Endodermal cell (in vitro differentiated cells): Measurements from ENCODE around the gene EDEM3. TPM values are rescaled to one million over a fixed set of nuclear protein-coding genes. Genes with fewer than 3 reads are reported as not detected.
"Not testable (repeated sequence)": the region's sequence is repeated elsewhere in the genome, so short reads cannot be mapped to it uniquely, and the experiment has no call there.

ENCODE experiments used
- DNase-seq: peaks from one replicate; pipeline ENCODE4 v3.0.0-alpha.2; 2017
- H3K27ac ChIP-seq: 2 replicates; pipeline ENCODE4 v1.5.1; 2013; ENCODE audit warnings: mild to moderate bottlenecking, low read depth, low read length, moderate library complexity
- H3K27me3 ChIP-seq: 2 replicates; pipeline ENCODE4 v1.6.1; 2013; ENCODE audit warnings: mild to moderate bottlenecking, low read length, moderate library complexity; ENCODE audit not compliant: insufficient read depth, control insufficient read depth, poor library complexity, severe bottlenecking
- H3K36me3 ChIP-seq: 2 replicates; pipeline ENCODE4 v1.7.0; 2013; ENCODE audit warnings: mild to moderate bottlenecking, low read length, moderate library complexity; ENCODE audit not compliant: control insufficient read depth, insufficient read depth
- H3K4me1 ChIP-seq: one replicate; pipeline ENCODE4 v1.7.0; 2013; ENCODE audit warnings: low read length; ENCODE audit not compliant: control insufficient read depth, insufficient read depth
- H3K4me3 ChIP-seq: 2 replicates; pipeline ENCODE4 v1.5.1; 2013; ENCODE audit warnings: mild to moderate bottlenecking, low read length, moderate library complexity
- H3K9ac ChIP-seq: 2 replicates; pipeline ENCODE4 v1.6.1; 2013; ENCODE audit warnings: mild to moderate bottlenecking, low read length, moderate library complexity; ENCODE audit not compliant: poor library complexity, severe bottlenecking; ENCODE audit errors: extremely low read depth
- H3K9me3 ChIP-seq: 2 replicates; pipeline ENCODE4 v1.6.1; 2013; ENCODE audit warnings: mild to moderate bottlenecking, low read length, moderate library complexity; ENCODE audit not compliant: control insufficient read depth
- H3K27ac Mint-ChIP-seq: 2 replicates; pipeline ENCODE4 v1.8.0; 2020; ENCODE audit warnings: mixed read lengths
- H3K27me3 Mint-ChIP-seq: 2 replicates; pipeline ENCODE4 v1.8.0; 2021; ENCODE audit warnings: mild to moderate bottlenecking, mixed read lengths; ENCODE audit not compliant: insufficient read depth
- H3K36me3 Mint-ChIP-seq: 2 replicates; pipeline ENCODE4 v1.8.0; 2020; ENCODE audit warnings: low read depth, mixed read lengths
- H3K4me1 Mint-ChIP-seq: 2 replicates; pipeline ENCODE4 v1.8.0; 2020; ENCODE audit warnings: mixed read lengths
- H3K4me3 Mint-ChIP-seq: 2 replicates; pipeline ENCODE4 v1.8.0; 2020; ENCODE audit warnings: mild to moderate bottlenecking, moderate library complexity, mixed read lengths
- H3K9me3 Mint-ChIP-seq: 2 replicates; pipeline ENCODE4 v1.8.0; 2020; ENCODE audit warnings: mild to moderate bottlenecking, mixed read lengths
- WGBS, 2 experiments: methylation state at CpG; one replicate each; pipeline versions ENCODE4 v1.1.5 to v1.1.7; 2013; ENCODE audit warnings: missing lambda C conversion rate in 2 of 2, mixed read lengths in 1 of 2; ENCODE audit not compliant: insufficient coverage in 1 of 2, insufficient read length in 1 of 2; 5-methylcytosine and 5-hydroxymethylcytosine counted together
- total RNA-seq, 2 donors: library from RNA; stranded (reverse); fragmentation: NEBNext Ultra II Directional in 1 of 2; extraction: Animal tissue kit (Norgen Biotek cat#: 25700) in 1 of 2; gene quantifications; 2 replicates in 1 of 2; 3 replicates in 1 of 2; pipeline ENCODE4 v1.2.1, GENCODE V29; 2021
- TF ChIP-seq, protein P1 (sequence below): fragments of 200-600 bp; sonication (generic); conservative IDR thresholded peaks from 2 replicates; pipeline ENCODE4 v1.5.0; 2021; ENCODE audit warnings: antibody characterized with exemption, mild to moderate bottlenecking

EDEM3 gene
- total RNA-seq, 2 donors from 2014 or later: 17.0 to 22.0 TPM

DNA sequence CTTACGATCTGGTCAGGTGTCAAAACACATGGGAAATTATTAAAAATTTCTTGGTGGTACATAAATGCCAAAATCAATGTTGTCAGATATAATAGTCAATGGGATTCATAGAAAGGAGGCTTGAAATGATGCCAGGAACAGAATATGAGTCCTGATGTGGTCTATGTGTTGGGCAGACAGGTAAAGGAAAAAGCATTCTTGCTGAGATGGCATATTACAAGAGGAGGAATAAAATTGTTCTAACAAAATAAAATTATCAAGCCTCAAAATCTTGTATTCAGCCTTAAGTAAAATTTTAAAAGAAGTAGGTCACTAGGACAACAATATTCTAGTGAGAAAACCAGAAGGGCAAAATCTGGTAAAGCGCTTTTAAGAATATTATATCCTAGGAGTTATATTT is 30.9 kb upstream of the EDEM3 start:
- peaks cover 30% of the 10 kb centered on the region for H3K9me3 ChIP-seq
- no peak overlapping the region for H3K4me3 ChIP-seq
- H3K36me3 Mint-ChIP-seq: peaks cover 4% of the 10 kb centered on the region
- H3K27ac Mint-ChIP-seq: no peak overlapping the region
- no peaks in the 10 kb centered on the region for H3K4me1 ChIP-seq
- 95 to 100% methylated on average over 1 to 2 of the region's 2 CpGs for WGBS, 2 experiments
- peaks cover 7% of the 10 kb centered on the region for H3K27me3 Mint-ChIP-seq
- H3K27ac ChIP-seq: no peak overlapping the region
- no peak overlapping the region for H3K9ac ChIP-seq
- no peaks in the 10 kb centered on the region for H3K36me3 ChIP-seq
- TF ChIP-seq, protein P1, sequence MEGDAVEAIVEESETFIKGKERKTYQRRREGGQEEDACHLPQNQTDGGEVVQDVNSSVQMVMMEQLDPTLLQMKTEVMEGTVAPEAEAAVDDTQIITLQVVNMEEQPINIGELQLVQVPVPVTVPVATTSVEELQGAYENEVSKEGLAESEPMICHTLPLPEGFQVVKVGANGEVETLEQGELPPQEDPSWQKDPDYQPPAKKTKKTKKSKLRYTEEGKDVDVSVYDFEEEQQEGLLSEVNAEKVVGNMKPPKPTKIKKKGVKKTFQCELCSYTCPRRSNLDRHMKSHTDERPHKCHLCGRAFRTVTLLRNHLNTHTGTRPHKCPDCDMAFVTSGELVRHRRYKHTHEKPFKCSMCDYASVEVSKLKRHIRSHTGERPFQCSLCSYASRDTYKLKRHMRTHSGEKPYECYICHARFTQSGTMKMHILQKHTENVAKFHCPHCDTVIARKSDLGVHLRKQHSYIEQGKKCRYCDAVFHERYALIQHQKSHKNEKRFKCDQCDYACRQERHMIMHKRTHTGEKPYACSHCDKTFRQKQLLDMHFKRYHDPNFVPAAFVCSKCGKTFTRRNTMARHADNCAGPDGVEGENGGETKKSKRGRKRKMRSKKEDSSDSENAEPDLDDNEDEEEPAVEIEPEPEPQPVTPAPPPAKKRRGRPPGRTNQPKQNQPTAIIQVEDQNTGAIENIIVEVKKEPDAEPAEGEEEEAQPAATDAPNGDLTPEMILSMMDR: no peak
- H3K4me1 Mint-ChIP-seq: peaks cover 2% of the 10 kb centered on the region
- H3K27me3 ChIP-seq: peaks cover 9% of the 10 kb centered on the region
- peaks cover 37% of the 10 kb centered on the region for H3K9me3 Mint-ChIP-seq
- DNase-seq: no peak
- no peak overlapping the region for H3K4me3 Mint-ChIP-seq

- WGBS, 2 experiments: 95 to 100% methylated on average over 2 to 3 of the region's 3 CpGs
Observed at GRCh38 chr1:184783723-184784122, 29.1 kb upstream of the EDEM3 start.

GRCh38 chr1:184781941-184782340 is 27.3 kb upstream of the EDEM3 start:
- H3K9me3 Mint-ChIP-seq: peaks cover 37% of the 10 kb centered on the region
- TF ChIP-seq, protein P1: no peak
- peaks cover 5% of the 10 kb centered on the region for H3K27me3 Mint-ChIP-seq
- peaks cover 4% of the 10 kb centered on the region for H3K36me3 Mint-ChIP-seq
- Histone ChIP-seq H3K9me3 (peaks cover 30% of the 10 kb centered on the region), H3K4me1 (no peaks in the 10 kb centered on the region), H3K4me3 (no peak overlapping the region), H3K9ac (no peak overlapping the region), H3K27ac (no peak overlapping the region), H3K27me3 (peaks cover 12% of the 10 kb centered on the region), H3K36me3 (no peaks in the 10 kb centered on the region)
- no peak overlapping the region for H3K27ac Mint-ChIP-seq
- H3K4me3 Mint-ChIP-seq: no peak overlapping the region
- WGBS, 2 experiments: 74% methylated on average over 1 of the region's 1 CpG; no CpG with 5 or more reads in 1 of the 2 experiments
- DNase-seq: no peak
- no peaks in the 10 kb centered on the region for H3K4me1 Mint-ChIP-seq

More at GRCh38 chr1:184783723-184784122, 29.1 kb upstream of the EDEM3 start:
- H3K9me3 Mint-ChIP-seq: peaks cover 37% of the 10 kb centered on the region
- H3K27ac Mint-ChIP-seq, H3K4me1 Mint-ChIP-seq, H3K4me1 ChIP-seq, H3K4me3 ChIP-seq, H3K27ac ChIP-seq, H3K27me3 Mint-ChIP-seq, DNase-seq, H3K36me3 Mint-ChIP-seq, H3K4me3 Mint-ChIP-seq, H3K36me3 ChIP-seq, H3K9ac ChIP-seq, H3K27me3 ChIP-seq: not testable (repeated sequence)
- H3K9me3 ChIP-seq: peaks cover 30% of the 10 kb centered on the region

GRCh38 chr1:184775885-184776284 is 21.2 kb upstream of the EDEM3 start:
- peaks cover 13% of the 10 kb centered on the region for H3K27me3 Mint-ChIP-seq
- Histone ChIP-seq H3K36me3 (no peaks in the 10 kb centered on the region), H3K9ac (no peak overlapping the region), H3K27me3 (peaks cover 31% of the 10 kb centered on the region), H3K4me3 (no peak overlapping the region), H3K9me3 (no peaks in the 10 kb centered on the region), H3K27ac (no peak overlapping the region), H3K4me1 (no peaks in the 10 kb centered on the region)
- H3K9me3 Mint-ChIP-seq: no peaks in the 10 kb centered on the region
- 67 to 86% methylated on average over 1 to 2 of the region's 2 CpGs for WGBS, 2 experiments
- no peak for DNase-seq
- peaks cover 6% of the 10 kb centered on the region for H3K4me1 Mint-ChIP-seq
- no peak overlapping the region for H3K4me3 Mint-ChIP-seq
- no peaks in the 10 kb centered on the region for H3K36me3 Mint-ChIP-seq
- no peak overlapping the region for H3K27ac Mint-ChIP-seq
- TF ChIP-seq, protein P1: no peak
